ENCODE results near the gene LACTB. TPM values are rescaled to one million over a fixed set of nuclear protein-coding genes. Genes with fewer than 3 reads are reported as not detected.

LACTB gene
- total and polyA plus RNA-seq, 2 of the 13 experiments (the other 11 are each of a cell fraction or from before 2014, with no cell fraction given): 14.8 to 23.0 TPM

DNA sequence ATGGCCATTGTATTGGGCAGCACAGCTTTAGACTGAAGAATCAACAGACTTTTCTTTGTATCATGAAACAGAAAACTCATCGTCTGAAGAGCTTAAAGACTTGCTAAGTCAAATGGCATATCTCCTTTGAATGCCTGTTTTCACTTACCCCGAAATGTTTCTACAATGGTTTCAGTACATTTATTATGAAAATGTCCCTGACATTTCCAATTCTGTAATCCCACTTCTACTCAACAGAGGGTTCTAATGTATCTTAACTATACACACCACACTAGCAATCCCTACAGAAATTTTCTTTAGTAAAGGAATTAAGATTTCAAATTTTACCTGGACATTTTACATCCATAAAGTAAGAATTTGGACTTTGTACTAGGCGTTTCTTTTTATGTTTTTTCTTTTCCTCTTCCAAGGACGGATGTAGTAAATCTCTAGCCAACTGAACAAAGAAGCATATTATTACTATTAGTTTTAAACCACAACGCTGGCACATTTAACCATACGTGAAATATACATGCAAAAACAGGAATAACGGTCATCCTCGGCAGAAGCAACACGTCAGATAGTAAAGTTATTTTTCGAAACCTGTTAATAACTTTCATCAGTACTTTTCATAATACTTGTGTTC lies 34.5 kb downstream of the LACTB start:
- Histone ChIP-seq H3K9me3 (ENCODE audit: low read length) (no peaks in the 10 kb centered on the region), H3K36me3 (replicated peaks in 1 of 2; ENCODE audit: control insufficient read depth in 1 of 2, insufficient read depth in 2 of 2, low read length in 2 of 2) (peaks cover 1 to 28% of the 10 kb centered on the region in 2 experiments; a peak in 4 of 5 replicates), H3K27me3 (ENCODE audit: control insufficient read depth in 1 of 2, insufficient read depth in 2 of 2, low read length in 2 of 2) (no peaks in the 10 kb centered on the region; a peak in 1 of 5 replicates), H3K4me2 (ENCODE audit: low read depth, low read length) (peak overlapping the region; percentile 70), H3K4me3 (replicated peaks in 1 of 3; ENCODE audit: insufficient read depth in 1 of 3, low read depth in 2 of 3, low read length in 3 of 3) (peak overlapping the region; percentile 78 to 96 (median 96)), H4K20me1 (ENCODE audit: insufficient read depth, low read length) (no peaks in the 10 kb centered on the region; the same call in 1 of the 2 replicates), H3K27ac (ENCODE audit: extremely low read length, insufficient read depth, low read length) (peak overlapping the region; percentile 89), H3K79me2 (ENCODE audit: insufficient read depth, low read length) (peaks cover 26% of the 10 kb centered on the region), H3K4me1 (ENCODE audit: insufficient read depth, low read length) (peaks cover 24% of the 10 kb centered on the region), H2AFZ (ENCODE audit: low read length) (no peak overlapping the region), H3K9ac (ENCODE audit: insufficient read depth, low read depth, low read length) (peak overlapping the region; percentile 94)
- DNase-seq (ENCODE audit: low spot score): no peak
- no peak for FAIRE-seq
- WGBS (ENCODE audit: low lambda C conversion rate): under 1% methylated on average over 10 of the region's 10 CpGs
- in situ Hi-C loops (cut with HindIII; ENCODE audit: extremely low pct_ligation_motif_present, low pct_unique_long_range_greater_than_20kb) (loop anchor here (25.0 kb wide), 1 partner anchor 256 kb away; no protein-coding TSS in a partner anchor), intact Hi-C loops (cut with micrococcal nuclease; ENCODE audit: unreplicated experiment) (loop anchor here (1.0 to 10.0 kb wide), 6 partner anchors 33 to 371 kb away; partner anchors contain the start of gene APH1B)
- TF ChIP-seq ZNF30 (CRISPR knock-in tag; IDR thresholded peaks at IDR 0.05) (0 out of 2 replicates have a peak, but pooled peaks have one; percentile 32), ZNF510 (CRISPR knock-in tag; IDR thresholded peaks at IDR 0.05; ENCODE audit: low read depth) (0 out of 2 replicates have a peak, but pooled peaks have one; percentile 3), ZNF124 (CRISPR knock-in tag; IDR thresholded peaks at IDR 0.05) (0 out of 2 replicates have a peak, but pooled peaks have one; percentile 5), ZNF24 (IDR thresholded peaks at IDR 0.05) (no peak), ZNF275 (CRISPR knock-in tag; IDR thresholded peaks at IDR 0.05; ENCODE audit: borderline replicate concordance) (0 out of 2 replicates have a peak, but pooled peaks have one; percentile 6), RXRB (CRISPR knock-in tag; IDR thresholded peaks at IDR 0.05; ENCODE audit: borderline replicate concordance) (0 out of 2 replicates have a peak, but pooled peaks have one; percentile 5)
- TF ChIP-seq, protein P1, sequence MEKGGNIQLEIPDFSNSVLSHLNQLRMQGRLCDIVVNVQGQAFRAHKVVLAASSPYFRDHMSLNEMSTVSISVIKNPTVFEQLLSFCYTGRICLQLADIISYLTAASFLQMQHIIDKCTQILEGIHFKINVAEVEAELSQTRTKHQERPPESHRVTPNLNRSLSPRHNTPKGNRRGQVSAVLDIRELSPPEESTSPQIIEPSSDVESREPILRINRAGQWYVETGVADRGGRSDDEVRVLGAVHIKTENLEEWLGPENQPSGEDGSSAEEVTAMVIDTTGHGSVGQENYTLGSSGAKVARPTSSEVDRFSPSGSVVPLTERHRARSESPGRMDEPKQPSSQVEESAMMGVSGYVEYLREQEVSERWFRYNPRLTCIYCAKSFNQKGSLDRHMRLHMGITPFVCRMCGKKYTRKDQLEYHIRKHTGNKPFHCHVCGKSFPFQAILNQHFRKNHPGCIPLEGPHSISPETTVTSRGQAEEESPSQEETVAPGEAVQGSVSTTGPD (CRISPR knock-in tag; IDR thresholded peaks at IDR 0.05): no peak
- TF ChIP-seq, protein P2, sequence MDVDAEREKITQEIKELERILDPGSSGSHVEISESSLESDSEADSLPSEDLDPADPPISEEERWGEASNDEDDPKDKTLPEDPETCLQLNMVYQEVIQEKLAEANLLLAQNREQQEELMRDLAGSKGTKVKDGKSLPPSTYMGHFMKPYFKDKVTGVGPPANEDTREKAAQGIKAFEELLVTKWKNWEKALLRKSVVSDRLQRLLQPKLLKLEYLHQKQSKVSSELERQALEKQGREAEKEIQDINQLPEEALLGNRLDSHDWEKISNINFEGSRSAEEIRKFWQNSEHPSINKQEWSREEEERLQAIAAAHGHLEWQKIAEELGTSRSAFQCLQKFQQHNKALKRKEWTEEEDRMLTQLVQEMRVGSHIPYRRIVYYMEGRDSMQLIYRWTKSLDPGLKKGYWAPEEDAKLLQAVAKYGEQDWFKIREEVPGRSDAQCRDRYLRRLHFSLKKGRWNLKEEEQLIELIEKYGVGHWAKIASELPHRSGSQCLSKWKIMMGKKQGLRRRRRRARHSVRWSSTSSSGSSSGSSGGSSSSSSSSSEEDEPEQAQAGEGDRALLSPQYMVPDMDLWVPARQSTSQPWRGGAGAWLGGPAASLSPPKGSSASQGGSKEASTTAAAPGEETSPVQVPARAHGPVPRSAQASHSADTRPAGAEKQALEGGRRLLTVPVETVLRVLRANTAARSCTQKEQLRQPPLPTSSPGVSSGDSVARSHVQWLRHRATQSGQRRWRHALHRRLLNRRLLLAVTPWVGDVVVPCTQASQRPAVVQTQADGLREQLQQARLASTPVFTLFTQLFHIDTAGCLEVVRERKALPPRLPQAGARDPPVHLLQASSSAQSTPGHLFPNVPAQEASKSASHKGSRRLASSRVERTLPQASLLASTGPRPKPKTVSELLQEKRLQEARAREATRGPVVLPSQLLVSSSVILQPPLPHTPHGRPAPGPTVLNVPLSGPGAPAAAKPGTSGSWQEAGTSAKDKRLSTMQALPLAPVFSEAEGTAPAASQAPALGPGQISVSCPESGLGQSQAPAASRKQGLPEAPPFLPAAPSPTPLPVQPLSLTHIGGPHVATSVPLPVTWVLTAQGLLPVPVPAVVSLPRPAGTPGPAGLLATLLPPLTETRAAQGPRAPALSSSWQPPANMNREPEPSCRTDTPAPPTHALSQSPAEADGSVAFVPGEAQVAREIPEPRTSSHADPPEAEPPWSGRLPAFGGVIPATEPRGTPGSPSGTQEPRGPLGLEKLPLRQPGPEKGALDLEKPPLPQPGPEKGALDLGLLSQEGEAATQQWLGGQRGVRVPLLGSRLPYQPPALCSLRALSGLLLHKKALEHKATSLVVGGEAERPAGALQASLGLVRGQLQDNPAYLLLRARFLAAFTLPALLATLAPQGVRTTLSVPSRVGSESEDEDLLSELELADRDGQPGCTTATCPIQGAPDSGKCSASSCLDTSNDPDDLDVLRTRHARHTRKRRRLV (CRISPR knock-in tag; IDR thresholded peaks at IDR 0.05): no peak
- TF ChIP-seq, protein P3, sequence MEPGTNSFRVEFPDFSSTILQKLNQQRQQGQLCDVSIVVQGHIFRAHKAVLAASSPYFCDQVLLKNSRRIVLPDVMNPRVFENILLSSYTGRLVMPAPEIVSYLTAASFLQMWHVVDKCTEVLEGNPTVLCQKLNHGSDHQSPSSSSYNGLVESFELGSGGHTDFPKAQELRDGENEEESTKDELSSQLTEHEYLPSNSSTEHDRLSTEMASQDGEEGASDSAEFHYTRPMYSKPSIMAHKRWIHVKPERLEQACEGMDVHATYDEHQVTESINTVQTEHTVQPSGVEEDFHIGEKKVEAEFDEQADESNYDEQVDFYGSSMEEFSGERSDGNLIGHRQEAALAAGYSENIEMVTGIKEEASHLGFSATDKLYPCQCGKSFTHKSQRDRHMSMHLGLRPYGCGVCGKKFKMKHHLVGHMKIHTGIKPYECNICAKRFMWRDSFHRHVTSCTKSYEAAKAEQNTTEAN (CRISPR knock-in tag; conservative IDR thresholded peaks at IDR 0.05): 0 out of 2 replicates have a peak, but pooled peaks have one; percentile 14
- TF ChIP-seq, protein P4, sequence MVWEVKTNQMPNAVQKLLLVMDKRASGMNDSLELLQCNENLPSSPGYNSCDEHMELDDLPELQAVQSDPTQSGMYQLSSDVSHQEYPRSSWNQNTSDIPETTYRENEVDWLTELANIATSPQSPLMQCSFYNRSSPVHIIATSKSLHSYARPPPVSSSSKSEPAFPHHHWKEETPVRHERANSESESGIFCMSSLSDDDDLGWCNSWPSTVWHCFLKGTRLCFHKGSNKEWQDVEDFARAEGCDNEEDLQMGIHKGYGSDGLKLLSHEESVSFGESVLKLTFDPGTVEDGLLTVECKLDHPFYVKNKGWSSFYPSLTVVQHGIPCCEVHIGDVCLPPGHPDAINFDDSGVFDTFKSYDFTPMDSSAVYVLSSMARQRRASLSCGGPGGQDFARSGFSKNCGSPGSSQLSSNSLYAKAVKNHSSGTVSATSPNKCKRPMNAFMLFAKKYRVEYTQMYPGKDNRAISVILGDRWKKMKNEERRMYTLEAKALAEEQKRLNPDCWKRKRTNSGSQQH (CRISPR knock-in tag; IDR thresholded peaks at IDR 0.05; ENCODE audit: low read depth): no peak
- ChIA-PET POLR2A (interaction anchor here (0.6 to 2.3 kb wide), 19 partner anchors 9 to 314 kb away, joined by 3 to 26 read pairs (median 5); partner anchors contain the start of gene RAB8B), CTCF (ENCODE audit: low intra/inter-chr PET ratio, low total read pairs) (no interaction called here)
- no peak for ATAC-seq
- no TSS peak for BruUV-seq (replicated peaks)

Data from HepG2 (cell line).